HUES48 (cell line): ENCODE measurements around the gene TMEM200C.

Source experiments
- H3K27ac ChIP-seq: one replicate; pipeline ENCODE4 v1.7.0; 2013; ENCODE audit warnings: low read depth, low read length, inconsistent platforms
- H3K27me3 ChIP-seq: 2 replicates; pipeline ENCODE4 v1.6.1; 2013; ENCODE audit warnings: mild to moderate bottlenecking, low read length; ENCODE audit not compliant: control insufficient read depth, insufficient read depth
- H3K36me3 ChIP-seq: 2 replicates; pipeline ENCODE4 v1.6.1; 2013; ENCODE audit warnings: low read length; ENCODE audit not compliant: control insufficient read depth, insufficient read depth
- H3K4me1 ChIP-seq: 2 replicates; pipeline ENCODE4 v1.6.1; 2013; ENCODE audit warnings: mild to moderate bottlenecking, low read length; ENCODE audit not compliant: control insufficient read depth, insufficient read depth
- H3K4me3 ChIP-seq: 2 replicates; pipeline ENCODE4 v1.5.1; 2013; ENCODE audit warnings: mild to moderate bottlenecking, low read depth, low read length
- H3K9ac ChIP-seq: 2 replicates; pipeline ENCODE4 v1.6.1; 2013; ENCODE audit warnings: mild to moderate bottlenecking, low read depth, low read length, moderate library complexity
- H3K9me3 ChIP-seq: 2 replicates; pipeline ENCODE4 v1.6.1; 2013; ENCODE audit warnings: low read length; ENCODE audit not compliant: control insufficient read depth, insufficient read depth

Gene TMEM200C

DNA sequence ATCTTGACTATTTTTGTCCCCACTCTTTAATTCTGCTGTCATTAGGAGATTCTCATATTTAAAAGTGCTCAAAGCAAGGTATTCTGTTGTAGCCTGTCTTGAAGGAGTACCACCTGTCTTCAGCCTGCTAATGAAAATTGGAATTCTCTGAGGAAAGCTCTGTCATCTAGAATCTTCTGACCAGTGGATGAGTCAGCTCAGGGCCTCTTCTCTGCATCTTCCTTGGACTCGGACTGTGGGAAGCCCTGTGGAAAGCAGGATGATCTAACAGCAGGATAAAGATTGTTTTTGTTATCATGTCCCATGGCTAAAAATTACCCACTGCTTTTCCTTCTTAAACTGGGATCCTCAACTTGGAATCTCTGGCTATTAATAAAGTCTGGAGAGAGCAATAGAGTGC lies 18.7 kb upstream of the TMEM200C start:
- H3K4me1 ChIP-seq = peaks cover 14% of the 10 kb centered on the region
- no peaks in the 10 kb centered on the region for H3K36me3 ChIP-seq
- H3K4me3 ChIP-seq = no peak overlapping the region
- no peak overlapping the region for H3K27ac ChIP-seq
- H3K27me3 ChIP-seq = no peaks in the 10 kb centered on the region
- no peaks in the 10 kb centered on the region for H3K9me3 ChIP-seq
- H3K9ac ChIP-seq = no peak overlapping the region

DNA sequence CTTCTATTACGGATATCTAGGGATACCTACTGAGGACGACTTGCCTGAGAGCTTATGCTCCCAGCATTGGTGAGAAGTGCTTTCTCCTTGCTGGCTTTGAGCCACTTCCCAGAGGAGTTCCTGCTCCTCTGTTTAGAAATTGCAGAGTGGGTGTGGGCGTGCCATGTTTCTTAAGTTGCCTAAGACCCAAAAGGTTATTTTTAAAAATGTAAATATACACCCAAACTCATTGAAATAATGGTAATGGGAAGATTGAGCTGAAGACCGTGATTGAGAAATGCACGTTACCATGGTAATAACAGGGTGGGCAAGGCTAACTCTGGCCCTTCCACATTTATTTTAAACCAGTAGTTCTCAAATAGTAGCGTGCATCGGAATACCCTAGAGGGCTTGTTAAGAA lies 17.2 kb upstream of the TMEM200C start:
- H3K4me3 ChIP-seq = no peak overlapping the region
- peaks cover 22% of the 10 kb centered on the region for H3K4me1 ChIP-seq
- no peak overlapping the region for H3K9ac ChIP-seq
- no peaks in the 10 kb centered on the region for H3K36me3 ChIP-seq
- H3K9me3 ChIP-seq = no peaks in the 10 kb centered on the region
- no peak overlapping the region for H3K27ac ChIP-seq
- H3K27me3 ChIP-seq = no peaks in the 10 kb centered on the region

DNA sequence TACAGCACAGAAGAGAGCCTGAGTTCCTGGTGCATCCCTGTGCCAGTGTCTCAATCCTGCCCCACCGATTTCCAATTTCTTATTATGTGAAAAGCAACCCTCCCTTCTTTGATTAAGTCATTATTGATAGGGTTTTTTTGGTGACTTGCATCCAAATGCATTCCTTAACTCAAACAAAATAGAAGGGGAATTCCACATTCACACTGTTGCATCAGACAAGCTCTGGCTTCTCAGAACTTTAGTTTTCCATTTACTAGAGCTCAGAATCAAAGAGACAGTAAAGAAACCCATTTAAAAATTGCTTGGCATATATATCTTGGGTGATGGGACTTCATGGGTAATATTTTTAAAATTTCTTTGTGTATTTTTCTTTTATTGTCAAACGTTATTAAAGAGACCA lies 13.8 kb upstream of the TMEM200C start:
- no peak overlapping the region for H3K9ac ChIP-seq
- no peak overlapping the region for H3K27ac ChIP-seq
- no peak overlapping the region; the same call in 1 of the 2 replicates for H3K4me3 ChIP-seq

DNA sequence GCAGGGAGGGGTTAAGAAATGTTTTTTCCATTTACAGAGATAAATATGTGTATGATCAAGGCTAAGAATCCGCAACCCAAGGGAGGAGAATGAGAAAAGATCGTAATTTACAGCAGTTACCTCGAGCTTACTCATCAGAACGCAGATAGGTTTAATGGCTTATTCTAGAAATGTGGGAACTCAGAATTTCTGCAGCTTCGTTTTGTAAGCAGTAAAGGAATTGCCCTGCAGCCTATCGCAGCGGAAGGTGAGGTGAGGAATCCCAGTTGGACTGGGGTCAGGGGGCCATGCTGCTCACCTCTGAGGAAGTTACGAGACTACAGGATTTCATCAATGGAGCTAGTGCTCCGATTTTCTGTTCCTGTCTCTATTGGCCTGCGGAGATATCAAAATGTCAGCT lies 8.1 kb upstream of the TMEM200C start:
- no peak overlapping the region for H3K9ac ChIP-seq
- H3K36me3 ChIP-seq = no peaks in the 10 kb centered on the region
- no peak overlapping the region for H3K27ac ChIP-seq
- peaks cover 3% of the 10 kb centered on the region; the same call in 1 of the 2 replicates for H3K27me3 ChIP-seq
- no peaks in the 10 kb centered on the region for H3K9me3 ChIP-seq
- H3K4me1 ChIP-seq = peaks cover 7% of the 10 kb centered on the region; the same call in 1 of the 2 replicates
- no peak overlapping the region for H3K4me3 ChIP-seq

More for the DNA sequence above, 13.8 kb upstream of the TMEM200C start:
- Histone ChIP-seq H3K4me1 (peaks cover 18% of the 10 kb centered on the region), H3K36me3 (no peaks in the 10 kb centered on the region), H3K9me3 (no peaks in the 10 kb centered on the region), H3K27me3 (no peaks in the 10 kb centered on the region)

DNA sequence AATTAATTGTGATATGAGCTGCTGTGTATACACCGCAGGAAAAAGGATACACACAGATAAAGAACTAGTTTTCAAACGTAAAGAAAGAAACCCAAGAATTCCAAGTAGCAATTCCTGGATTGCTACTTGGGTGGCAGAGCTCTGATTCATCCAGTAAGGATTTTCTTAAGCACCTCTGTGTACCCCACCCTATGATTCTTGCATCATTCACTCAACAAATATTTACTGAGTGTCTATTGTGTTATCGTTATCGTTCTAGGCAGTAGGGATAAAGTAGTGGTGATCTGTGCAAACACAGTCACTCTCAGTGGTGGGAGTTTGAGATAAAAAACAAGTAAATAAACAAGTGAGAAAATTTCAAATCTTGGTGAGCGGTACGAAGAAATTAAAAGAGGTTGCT lies 4.9 kb upstream of the TMEM200C start:
- Histone ChIP-seq H3K9ac (no peak overlapping the region), H3K27ac (no peak overlapping the region), H3K27me3 (peaks cover 17% of the 10 kb centered on the region), H3K36me3 (no peaks in the 10 kb centered on the region), H3K4me3 (no peak overlapping the region), H3K9me3 (no peaks in the 10 kb centered on the region), H3K4me1 (peaks cover 17% of the 10 kb centered on the region)

DNA sequence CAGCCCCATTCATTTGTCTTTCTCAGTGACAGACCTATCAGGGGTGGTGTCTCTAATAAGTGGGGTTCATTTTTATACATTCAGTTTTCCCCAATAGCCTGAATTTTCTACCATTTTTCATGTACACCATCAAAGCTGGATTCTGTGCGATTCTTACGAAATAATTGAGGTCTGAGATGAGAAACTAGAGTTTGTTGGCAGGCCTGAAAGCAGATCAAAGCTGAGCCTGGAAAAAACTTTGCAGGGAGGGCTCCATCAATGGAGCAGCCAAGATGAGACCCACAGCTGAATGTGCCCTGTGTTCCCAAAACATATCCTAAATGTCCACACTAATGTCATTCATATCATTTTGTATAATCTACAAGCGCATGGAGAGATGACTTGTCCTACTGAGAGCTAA lies 4.5 kb upstream of the TMEM200C start:
- Histone ChIP-seq H3K36me3 (no peaks in the 10 kb centered on the region), H3K9ac (no peak overlapping the region), H3K27ac (no peak overlapping the region), H3K27me3 (peaks cover 17% of the 10 kb centered on the region), H3K9me3 (no peaks in the 10 kb centered on the region), H3K4me1 (peaks cover 17% of the 10 kb centered on the region), H3K4me3 (no peak overlapping the region)

DNA sequence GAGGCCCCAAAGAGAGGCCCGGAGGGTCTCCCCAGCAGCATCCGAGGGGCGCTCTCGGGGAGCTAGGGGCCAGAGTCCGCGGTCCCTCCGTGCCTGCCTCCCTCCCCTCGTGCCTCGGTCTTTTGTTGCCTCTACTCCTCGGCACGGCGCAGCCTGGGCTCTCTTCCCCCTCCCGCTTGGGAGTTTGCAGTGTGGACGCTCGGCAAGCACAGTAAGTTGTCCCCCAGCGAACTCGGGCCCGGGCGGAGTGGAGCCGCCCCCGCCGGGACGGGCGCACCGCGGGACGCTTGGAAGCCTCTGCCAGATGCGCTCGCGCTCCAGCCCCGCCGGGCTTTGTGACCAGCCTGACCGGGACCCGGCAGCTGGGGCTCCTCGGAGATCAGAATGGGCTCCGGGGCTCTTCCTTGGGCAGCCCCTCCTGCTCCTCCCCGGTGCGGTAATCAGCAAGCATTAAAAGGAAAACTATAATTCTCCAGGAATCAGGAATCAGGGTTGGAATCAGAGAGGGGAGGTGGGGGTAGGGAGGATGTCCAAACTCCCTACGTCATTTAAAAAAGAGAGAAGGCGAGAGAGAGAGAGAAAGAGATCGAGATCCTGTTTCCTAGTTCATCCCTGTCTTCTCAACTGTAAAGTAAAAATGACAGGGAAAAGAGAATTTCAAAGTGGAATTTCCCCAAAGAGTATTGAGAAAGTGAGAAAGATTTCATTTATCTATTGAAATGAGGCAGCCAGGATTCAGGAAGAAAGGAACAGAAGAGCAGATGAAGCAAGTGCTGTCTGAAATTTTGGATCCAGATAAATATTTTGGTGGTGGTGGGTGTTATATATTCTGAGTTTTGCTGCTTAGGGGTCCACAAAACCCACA lies 786 bp upstream of the TMEM200C start:
- Histone ChIP-seq H3K27ac (peak overlapping the region; percentile 75), H3K36me3 (no peaks in the 10 kb centered on the region), H3K4me1 (peaks cover 36% of the 10 kb centered on the region), H3K27me3 (peaks cover 52% of the 10 kb centered on the region), H3K9ac (peak overlapping the region; percentile 84), H3K9me3 (no peaks in the 10 kb centered on the region), H3K4me3 (peak overlapping the region; percentile 89)

DNA sequence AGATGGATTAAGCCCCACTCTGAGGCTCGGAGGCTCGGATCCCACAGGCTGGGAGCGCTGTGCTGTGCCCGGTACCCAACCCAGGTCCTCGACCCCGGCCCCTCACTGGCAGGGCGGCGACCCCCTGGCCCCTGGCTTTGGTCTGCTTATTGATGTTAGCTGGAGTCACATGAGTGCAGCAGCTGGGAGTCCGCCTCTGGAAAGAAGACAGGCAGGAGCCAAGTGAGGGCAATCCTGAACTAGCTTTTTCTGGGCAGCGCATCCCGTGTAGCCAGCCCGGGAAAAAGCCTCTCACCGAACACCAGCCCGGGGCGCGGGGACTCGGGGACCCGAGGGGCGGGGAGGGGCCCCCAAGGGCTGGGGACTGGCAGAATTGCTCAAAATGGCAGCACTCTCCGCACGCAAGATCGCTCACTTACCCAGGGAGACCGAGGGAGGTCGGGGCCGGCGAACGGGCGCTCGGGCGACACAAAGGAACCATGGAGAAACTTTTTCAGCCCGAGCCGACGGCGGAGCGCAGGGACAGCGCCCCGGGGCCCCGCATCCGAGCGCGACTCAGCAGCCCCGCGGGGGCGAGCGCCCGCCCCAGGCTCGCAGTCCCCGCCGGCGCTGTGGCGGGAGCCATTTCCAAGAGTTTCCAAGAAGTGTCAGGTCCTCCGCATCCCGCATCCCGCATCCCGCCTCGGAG lies 567 bp downstream of the TMEM200C start:
- Histone ChIP-seq H3K27me3 (peaks cover 62% of the 10 kb centered on the region), H3K4me3 (peak overlapping the region; percentile 84), H3K9ac (peak overlapping the region; percentile 68), H3K4me1 (peaks cover 35% of the 10 kb centered on the region), H3K9me3 (no peaks in the 10 kb centered on the region), H3K36me3 (no peaks in the 10 kb centered on the region), H3K27ac (peak overlapping the region; percentile 47)

DNA sequence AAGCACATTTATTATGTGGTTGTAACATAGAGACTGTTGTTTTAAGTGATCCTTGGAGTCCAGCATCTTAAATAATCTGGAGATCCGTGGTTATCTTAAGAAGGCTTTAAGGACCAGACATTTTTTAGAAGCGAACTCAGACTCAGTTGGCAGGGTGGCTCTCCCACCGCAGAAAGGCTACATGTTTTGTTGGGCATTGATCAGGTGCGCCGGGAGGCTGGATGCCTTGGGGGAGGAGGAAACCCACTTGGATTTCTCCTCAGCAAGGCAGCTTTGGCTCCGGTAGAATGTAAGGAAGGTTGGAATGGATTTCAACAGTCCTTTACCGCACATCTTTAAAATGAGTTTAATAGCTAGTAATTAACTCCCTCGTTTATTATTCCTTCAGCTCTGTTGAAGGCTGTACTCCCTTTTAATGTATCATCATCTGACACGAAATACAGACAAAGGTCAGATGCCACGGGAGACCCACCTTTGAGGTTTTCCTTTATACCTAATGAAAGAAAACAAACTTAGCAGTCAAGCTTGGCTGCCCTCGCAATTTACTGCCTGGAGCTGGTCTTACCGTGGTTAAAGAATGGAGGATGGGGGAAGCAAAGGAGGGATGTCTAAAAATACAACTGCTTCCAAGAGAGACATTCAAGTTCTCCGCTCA lies 1.2 kb downstream of the TMEM200C start:
- Histone ChIP-seq H3K27me3 (peaks cover 64% of the 10 kb centered on the region), H3K9ac (no peak overlapping the region), H3K27ac (peak overlapping the region; percentile 47), H3K4me1 (peaks cover 36% of the 10 kb centered on the region), H3K4me3 (peak overlapping the region; percentile 84), H3K9me3 (no peaks in the 10 kb centered on the region), H3K36me3 (no peaks in the 10 kb centered on the region)

DNA sequence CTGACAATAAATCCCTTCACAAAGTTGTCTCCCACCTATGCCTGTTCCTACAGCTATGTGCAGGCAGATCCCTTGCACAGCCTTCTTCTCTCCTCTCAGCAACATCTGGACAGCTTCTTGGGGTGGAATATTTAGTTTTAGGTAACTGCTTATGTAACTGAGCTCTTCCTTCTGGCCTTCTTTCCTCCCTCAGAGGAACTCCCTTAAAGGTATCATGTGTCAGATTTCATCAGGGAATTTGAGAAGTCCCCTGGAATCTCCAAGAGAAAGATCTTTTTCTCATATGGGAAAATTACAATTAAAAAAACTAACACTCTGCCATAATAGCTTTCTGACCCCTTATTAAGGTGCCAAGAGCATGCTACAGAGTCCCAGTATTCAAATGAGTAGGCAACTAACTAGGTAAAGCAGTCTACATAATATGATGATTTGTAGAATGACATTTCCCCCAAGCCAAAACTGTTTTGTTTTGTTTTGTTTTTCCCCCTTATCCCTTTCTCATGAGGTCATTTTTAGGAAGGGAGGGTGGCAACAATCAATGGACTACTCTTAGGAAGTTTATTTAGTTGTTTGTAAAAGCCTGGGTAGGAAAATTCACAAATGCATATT lies 2.4 kb downstream of the TMEM200C start:
- H3K36me3 ChIP-seq = no peaks in the 10 kb centered on the region

More for the DNA sequence above, 2.4 kb downstream of the TMEM200C start:
- Histone ChIP-seq H3K9ac (no peak overlapping the region), H3K27me3 (peaks cover 61% of the 10 kb centered on the region), H3K4me1 (peaks cover 36% of the 10 kb centered on the region), H3K27ac (no peak overlapping the region), H3K9me3 (no peaks in the 10 kb centered on the region), H3K4me3 (0 out of 2 replicates have a peak overlapping the region, but pooled peaks have one; percentile 84)
